Stimulated activated CD8-positive, alpha-beta memory T cell treated with anti-CD3 and anti-CD28 coated beads, Interleukin-12 subunit alpha, Interleukin-12 subunit beta, amount 100 ng/mL, for 4 hours (primary cell): ENCODE measurements around the gene NSUN6.
"Not testable (repeated sequence)": the region's sequence is repeated elsewhere in the genome, so short reads cannot be mapped to it uniquely, and the experiment has no call there.

Experiments
- DNase-seq: peaks from one replicate; pipeline ENCODE4 v3.0.0-alpha.2; 2020; ENCODE audit warnings: low read depth

Gene NSUN6

DNA sequence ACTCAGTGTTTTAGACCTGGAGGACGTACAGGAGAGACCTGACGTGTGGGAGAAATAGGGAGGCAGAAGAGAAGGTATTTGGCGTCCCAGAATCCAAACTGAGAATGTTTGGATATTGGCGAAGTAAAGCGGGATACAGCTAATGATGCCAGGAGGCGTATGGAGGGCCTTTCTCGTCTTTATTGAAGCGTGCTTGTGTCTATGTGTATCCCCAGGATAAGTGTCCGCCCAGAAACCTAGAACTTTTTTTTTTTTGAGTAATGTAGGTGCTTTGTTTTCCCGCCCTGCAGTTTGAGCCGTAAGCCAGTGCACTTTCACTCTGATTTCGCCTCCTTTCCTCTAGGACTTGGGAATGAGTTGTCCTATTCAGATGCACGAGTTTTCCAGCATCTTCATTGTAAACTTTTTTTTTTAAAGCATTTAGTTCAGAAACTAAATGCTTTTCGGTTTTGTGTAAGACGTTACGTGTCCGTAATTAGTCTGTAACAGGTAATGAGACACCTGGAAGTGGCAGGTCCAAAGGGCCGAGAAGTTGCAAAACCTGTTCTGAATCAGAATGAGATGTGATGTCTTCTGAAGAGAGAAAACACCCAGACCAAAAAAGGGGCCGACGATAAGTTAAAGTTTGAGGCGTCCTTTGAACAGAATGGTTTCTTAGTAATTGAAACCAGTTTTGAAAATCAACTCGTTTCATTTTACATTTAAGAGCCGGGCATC, 8.6 kb upstream of the NSUN6 start:
- no peak for DNase-seq

DNA sequence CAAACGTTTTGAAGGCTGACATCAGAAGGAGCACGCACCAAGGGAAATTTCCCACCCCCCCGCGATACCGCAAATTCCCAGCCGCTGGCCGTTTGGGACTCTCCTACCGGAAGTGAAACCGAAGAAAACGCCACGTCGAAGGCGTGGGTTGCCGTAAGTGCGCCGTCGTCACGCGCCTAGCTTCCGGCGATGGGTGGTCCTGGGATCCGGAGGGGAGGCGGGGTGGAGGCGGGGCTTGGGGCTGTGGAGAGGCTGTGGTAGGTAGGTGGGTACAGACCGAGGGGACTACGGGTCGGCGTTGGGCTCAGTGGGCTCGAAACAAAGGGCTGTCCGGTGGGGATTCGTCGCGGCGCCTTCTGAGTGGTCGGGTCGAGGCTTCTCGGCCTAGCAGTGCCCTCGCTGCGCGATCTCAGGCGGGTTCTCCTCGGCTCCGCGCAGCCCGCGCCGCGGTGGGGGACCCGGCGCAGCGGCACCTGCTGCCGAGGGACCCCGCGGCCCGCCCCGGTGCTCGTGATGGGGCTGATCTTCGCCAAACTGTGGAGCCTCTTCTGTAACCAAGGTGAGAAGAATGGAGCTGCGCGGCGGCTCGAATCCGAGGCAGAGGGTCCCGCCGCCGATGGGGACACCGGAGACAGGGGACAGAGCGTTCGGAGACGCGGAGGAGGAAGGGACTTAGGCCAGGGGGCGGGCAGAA, 7.9 kb upstream of the NSUN6 start, which contains the start of gene ARL5B:
ARL5B (plus strand) TSS at position 307 of the 694 bp plus-strand sequence; CDS start at position 514, 207 bp downstream.
- DNase-seq: peak; percentile 94

DNA sequence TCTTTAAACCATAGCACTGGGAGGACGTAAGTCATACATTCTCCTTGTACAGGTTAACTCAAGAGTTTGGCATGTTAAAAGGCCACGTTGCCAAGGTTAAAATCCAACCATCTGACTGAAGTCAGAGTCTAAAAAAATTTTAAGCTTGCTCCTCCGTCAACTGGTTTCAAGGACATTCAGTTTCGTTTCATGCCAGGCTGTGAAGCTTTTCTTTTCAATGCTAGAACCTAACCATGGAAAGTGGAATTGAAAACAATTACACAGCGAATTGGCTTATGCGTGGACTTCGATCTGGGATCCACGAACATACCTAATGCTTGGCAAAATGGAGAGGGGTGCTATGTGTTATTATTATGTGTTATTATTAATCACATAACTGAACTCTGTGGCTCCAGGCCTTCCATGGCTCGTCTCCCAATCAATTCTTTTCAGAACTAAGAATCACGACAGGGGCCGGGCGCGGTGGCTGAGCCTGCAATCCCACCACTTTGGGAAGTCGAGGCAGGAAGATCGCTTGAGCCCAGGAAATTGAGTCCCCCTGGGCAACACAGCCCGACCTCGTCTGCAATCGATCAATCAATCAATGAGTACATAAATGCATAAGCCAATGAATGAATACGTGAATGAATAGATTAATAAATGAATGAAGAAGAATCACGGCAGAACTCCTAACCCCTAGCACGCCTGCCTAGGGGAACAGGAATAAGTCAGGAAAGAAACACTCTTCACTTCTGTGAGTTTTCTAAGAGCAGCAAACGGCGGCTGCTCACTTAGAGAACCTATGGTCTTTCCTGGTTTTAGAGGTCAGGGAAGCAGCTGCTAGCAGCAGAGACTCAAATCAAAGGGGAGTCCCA, 7.1 kb upstream of the NSUN6 start:
- no peak for DNase-seq

DNA sequence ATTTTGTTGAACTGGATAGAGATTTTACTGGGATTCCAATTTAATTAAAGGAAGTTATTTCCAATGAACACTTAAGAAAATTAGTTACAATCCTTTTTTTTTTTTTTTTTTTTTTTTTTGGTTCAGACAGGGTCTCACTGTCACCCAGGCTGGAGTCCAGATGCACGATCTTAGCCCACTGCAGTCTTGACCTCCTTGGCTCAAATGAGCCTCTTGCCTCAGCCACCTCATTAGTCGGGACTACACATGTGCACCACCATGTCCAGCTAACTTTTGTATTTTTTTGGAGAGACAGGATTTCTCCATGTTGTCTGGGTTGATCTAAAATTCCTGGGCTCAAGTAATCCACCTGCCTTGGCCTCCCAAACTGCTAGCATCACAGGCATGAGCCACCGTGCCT, 5.3 kb upstream of the NSUN6 start:
- DNase-seq: no peak

DNA sequence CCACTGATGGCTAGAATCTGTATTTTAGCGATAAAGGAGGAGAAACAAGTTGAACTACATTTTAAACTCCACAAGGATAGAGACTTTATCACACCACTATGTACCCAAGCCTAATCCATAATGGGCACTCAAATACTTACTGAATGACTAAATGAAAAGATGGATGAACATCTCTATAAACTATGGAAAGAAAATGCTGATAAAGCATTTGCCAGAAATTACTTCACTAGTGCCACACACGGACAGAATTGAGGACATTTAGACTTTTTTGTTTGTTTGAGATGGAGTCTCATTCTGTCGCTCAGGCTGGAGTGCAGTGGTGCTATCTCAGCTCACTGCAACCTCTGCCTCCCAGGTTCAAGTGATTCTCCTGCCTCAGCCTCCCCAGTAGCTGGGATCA, 1.7 kb upstream of the NSUN6 start:
- no peak for DNase-seq

DNA sequence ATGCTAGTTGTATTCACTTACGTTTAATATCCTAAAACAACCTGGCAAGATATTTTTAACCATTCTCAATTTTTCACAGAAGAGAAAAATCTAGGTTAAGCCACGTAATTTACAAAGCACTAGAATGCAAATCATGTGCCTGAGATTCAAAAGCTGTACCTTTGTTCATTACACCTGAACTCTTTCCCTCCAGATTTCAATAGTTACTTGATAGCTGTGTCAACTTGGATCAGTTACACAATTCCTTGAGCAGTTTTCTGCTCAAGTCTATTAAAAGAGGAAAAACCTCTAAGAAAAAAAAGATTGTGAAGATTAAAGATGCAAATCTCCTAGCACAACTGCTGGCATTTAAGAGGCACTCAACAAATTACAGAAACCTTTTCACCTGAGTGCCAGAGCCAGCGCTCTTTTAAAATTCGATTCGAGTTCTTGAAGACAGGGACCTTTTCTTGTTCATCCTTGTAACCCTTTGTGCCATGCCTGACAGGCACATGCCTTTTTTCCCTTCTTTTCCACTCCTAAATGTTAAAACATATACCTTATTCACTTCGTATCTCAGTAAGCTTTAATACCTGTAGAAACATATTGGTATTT, 886 bp downstream of the NSUN6 start:
- no peak for DNase-seq

DNA sequence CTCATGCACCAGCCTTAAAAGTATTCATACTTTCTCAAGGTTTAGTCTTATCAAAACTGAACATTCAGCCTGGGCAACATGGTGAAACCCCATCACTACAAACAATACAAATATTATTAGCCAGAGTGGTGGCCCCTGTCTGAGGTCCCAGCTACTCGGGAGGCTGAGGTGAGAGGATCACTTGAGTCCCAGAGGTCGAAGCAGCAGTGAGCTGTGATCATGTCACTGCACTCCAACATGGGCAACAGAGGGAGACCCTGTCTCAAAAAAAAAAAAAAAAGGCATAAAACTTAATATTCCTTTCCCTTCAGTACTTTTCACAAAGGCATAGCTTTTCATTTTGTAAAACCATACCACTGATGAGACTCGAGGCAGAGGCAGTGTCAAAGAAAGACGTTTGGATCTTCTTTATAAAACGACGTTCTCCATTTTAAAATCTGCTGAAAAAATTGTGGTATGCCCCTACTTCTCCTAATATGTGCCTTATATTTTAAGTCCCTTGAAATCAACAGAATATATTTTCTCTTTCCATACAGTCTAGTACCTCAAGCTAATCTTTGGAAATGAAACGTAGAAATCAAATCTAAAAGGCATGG, 1.9 kb downstream of the NSUN6 start:
- no peak for DNase-seq

DNA sequence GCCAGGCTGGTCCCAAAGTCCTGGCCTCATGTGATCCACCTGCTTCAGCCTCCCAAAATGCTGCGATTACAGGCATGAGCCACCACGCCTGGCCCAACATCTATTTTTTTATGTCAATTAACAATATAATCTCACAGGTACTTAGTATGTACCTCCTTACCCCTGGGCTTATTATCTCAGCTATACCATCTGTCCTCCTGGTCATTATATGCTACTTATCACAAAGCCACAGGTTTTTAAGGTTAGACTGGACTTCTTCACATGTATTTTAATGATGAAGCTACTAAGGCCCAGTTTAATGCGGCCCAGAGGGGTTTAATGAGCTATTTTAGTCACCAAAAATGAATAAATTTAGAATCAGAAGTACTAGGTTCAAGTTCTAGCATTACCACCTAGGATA, 3.4 kb downstream of the NSUN6 start:
- no peak for DNase-seq

DNA sequence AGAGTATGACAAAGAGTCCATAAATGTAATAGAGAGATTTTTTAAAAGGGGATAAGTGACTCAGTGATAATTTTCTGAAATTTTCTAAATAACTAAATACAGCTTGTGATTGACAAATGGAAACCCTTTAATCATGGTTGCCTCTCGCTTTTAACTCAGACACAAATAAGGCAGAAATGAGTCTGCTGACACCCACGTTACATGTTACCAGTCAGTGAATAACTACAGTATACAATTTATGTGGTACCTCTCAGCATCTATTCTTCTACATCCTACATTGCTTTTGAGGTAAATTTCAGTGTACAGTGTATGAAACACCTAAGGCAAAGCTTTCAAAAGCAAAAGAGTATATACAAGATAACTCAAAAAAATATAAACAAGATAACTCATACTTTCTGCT, 4.2 kb downstream of the NSUN6 start:
- DNase-seq: no peak

DNA sequence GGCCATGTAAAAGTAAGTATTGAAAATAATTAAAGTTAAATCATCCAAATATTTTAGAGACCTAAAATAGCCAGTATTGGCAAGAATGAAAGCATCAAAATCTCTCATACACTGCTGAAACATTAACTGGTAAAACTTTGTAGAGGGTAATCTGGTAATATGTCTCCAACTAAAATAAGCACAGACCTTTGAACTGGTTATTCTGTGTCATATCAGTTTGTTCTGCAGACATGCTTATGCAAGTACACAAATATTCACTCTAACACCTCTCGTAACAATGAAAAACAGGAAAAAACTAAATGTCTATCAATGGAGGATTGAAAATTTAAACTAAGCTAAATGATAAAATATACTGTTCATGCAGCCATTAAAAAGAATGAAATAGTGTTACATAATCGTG, 11.7 kb downstream of the NSUN6 start:
- not testable (repeated sequence) for DNase-seq

DNA sequence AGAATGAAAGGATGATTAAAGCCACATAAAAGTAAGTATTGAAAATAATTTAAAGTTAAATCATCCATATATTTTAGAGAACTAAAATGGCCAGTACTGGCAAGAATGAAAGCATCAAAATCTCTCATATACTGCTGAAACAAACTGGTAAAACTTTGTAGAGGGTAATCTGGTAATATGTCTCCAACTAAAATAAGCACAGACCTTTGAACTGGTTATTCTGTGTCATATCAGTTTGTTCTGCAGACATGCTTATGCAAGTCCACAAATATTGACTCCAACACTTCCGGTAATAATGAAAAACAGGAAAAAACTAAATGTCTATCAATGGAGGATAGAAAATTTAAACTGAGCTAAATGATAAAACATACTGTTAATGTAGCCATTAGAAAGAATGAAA, 14.0 kb downstream of the NSUN6 start:
- not testable (repeated sequence) for DNase-seq

DNA sequence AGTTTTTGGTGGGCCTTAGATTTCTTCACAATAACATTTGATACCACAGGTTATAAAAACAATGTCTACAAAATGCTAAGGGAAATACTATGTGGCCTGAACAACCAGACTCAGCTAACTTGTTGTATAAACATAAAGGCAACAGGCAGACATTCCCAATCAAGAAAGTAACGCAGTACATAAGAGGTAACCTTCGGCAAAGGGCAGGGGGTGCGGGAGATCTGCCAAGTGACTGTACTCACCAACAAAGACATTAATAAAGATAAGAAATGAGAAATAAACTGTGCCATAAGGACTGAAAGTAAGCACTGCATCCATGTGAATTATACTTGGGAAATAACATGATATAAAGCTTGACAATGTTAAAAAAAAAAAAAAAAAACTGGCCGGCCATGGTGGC, 15.4 kb downstream of the NSUN6 start:
- DNase-seq: no peak

DNA sequence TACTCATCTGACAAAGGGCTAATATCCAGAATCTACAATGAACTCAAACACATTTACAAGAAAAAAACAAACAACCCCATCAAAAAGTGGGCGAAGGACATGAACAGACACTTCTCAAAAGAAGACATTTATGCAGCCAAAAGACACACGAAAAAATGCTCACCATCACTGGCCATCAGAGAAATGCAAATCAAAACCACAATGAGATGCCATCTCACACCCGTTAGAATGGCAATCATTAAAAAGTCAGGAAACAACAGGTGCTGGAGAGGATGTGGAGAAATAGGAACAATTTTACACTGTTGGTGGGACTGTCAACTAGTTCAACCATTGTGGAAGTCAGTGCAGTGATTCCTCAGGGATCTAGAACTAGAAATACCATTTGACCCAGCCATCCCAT, 18.9 kb downstream of the NSUN6 start:
- DNase-seq: not testable (repeated sequence)

DNA sequence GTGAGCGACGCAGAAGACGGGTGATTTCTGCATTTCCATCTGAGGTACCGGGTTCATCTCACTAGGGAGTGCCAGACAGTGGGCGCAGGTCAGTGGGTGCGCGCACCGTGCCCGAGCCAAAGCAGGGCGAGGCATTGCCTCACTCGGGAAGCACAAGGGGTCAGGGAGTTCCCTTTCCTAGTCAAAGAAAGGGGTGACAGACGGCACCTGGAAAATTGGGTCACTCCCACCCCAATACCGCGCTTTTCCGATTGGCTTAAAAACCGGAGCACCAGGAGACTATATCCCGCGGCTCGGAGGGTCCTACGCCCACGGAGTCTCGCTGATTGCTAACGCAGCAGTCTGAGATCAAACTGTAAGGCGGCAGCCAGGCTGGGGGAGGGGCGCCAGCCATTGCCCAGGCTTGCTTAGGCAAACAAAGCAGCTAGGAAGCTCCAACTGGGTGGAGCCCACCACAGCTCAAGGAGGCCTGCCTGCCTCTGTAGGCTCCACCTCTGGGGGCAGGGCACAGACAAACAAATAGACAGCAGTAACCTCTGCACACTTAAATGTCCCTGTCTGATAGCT, 23.9 kb downstream of the NSUN6 start:
- DNase-seq: peak; percentile 57

DNA sequence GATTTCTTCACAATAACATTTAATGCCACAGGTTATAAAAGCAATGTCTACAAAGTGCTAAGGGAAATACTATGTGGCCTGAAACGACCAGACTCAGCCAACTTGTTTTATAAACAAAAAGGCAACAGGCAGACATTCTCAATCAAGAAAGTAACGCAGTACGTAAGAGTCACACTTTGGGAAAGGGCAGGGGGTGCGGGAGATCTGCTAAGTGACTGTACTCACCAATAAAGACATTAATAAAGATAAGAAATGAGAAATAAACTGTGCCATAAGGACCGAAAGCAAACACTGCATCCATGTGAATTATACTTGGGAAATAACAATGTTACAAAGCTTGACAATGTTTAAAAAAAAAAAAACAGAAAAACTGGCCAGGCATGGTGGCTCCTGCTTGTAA, 25.5 kb downstream of the NSUN6 start:
- no peak for DNase-seq

DNA sequence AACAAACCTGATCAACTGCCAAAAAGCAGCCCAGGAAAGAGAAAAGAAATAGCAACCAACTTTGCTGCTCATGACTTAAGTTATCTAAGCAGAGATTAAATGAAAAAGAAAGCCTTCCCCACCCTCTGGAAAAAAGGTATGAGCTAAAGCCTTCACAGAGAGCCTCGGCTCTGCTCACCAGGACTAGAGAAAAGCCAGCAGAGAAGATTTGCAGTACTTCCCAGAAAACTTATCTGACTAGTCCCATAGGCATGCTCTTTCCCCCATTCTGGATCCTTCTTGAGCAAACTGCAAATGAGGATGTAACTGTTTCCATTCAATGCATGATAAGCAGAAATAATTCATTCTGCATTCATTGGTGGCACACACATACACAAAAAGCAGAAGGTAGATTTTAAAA, 27.7 kb downstream of the NSUN6 start:
- DNase-seq: not testable (repeated sequence)

DNA sequence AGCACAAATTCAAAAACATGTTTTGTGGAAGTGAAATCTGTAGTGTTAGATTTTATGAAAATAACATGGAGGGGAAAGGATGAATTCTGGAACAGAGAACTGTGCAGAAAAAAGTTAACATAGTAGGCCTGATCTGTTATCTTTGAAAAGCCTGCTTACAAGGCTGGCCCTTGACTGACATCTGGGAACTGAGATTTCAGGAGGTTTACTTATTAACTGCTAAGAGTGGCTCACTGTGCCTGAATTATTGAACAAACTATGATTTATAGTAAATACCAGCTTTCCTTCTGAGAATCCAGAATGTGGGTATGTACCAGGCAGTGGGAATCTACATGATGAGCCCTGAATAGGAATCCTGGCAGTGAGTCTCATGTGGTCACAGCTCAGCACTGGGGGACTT, 30.5 kb downstream of the NSUN6 start:
- no peak for DNase-seq

DNA sequence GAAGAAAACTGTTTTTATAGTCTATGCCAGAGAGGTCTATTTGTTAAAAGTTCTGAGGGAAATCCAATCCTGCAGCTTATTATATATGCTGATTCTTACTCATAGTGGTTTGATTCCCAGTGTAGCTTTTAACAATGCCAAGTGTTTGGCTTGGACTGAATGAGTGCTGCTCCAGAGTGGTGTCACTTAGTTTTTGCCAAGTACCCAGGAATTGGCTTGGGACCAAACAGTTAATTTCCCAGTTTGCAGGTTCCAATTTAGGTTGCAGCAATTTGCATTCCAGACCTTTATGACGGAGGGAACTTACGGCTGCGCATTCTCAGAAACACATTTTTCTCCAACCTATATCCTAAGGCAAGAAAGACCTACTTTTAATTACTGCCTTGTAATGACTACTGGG, 32.4 kb downstream of the NSUN6 start:
- no peak for DNase-seq

DNA sequence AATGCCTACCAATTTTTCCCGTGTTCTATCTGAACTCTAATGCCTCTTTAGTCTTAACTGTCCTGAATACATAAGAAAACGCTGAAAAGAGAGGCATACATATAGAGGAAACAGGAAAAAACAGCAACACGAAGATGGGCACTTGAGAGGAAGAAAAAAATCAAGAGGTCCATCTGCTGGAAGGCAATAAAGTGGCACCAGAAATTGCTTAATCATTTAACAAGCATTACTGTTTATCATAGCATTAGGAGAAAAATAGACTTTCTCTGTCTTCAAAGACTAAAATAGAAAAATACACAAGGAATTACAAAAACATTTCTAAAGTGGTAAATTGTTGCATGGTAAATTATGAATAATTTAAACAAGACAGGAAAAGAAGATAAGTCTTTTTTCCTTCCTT, 35.0 kb downstream of the NSUN6 start:
- no peak for DNase-seq

DNA sequence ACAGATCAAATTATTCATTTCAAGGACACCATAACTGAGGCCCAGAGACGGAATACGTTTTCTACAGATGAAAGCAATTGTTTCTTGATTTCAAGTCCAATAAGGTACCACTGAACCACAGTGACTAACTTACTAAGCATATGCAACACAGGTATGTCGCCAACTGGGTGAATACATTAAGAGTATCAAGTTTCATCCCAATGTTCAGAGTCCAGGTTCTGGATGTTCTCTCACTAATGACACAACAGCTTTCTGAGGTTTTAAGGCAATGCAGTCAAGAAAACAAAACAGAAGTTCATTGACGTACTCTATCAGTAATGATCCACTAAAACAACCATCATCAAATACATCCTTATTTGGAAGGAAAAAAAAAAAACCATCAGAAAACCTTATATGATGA, 35.8 kb downstream of the NSUN6 start:
- no peak for DNase-seq

DNA sequence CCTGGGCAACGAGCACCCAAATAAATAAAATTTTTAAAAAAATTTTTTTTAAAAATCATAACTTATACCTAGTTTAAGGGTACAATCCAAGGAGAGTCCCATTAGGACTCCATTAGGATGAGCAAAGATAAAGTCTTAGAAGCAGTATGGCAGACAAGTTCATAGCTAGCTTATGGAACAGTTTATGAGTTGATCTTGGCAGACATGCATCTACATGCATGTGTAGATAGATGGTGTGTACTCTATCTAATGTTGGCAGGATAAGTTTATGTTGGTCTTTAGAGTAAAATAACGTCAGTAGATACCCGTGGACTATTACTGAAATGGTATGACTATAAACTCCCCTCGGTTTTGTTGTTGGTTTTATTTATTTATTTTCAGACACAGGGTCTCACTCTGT, 40.2 kb downstream of the NSUN6 start:
- no peak for DNase-seq

DNA sequence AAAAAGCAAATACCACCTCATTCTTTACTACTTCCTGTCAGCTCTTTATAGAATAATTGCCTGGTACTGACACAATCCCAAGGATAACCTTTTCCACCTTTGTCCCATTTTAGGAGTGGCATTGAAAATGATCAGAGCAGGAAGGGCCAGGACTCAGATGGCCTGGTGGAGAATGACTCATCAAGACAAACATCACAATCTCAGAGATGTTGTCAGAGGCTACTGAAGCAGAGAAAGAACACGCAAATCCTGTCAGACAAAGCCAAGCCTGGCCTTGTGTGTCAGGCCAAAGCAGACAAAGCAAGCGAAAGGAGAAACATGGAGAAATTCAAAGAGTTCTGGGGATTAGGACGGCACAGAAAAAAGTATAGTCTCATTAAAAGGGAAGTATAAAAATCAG, 40.9 kb downstream of the NSUN6 start:
- no peak for DNase-seq
